Neural cell (in vitro differentiated cells): Measurements from ENCODE around the gene SOX13. TPM values are rescaled to one million over a fixed set of nuclear protein-coding genes. Genes with fewer than 3 reads are reported as not detected.

Experiments used
- H2AFZ ChIP-seq: fragments of 200-600, 300-800 bp; sonication (generic), shearing (Covaris generic); 2 replicates; pipeline ENCODE4 v1.6.0; 2014; ENCODE audit warnings: low read depth, mild to moderate bottlenecking, antibody characterized with exemption, low read length, moderate library complexity
- H3F3A ChIP-seq: fragments of 200-600 bp; shearing (Covaris generic); 2 replicates; pipeline ENCODE4 v1.6.1; 2016; ENCODE audit warnings: mild to moderate bottlenecking, moderate library complexity, mixed read lengths, antibody characterized with exemption, low read length; ENCODE audit not compliant: insufficient read depth, poor library complexity, severe bottlenecking
- H3K27ac ChIP-seq: fragments of 200-600, 300-800 bp; sonication (generic), shearing (Covaris generic); 2 replicates; pipeline ENCODE4 v1.5.1; 2014; ENCODE audit warnings: mild to moderate bottlenecking, low read length, moderate library complexity
- H3K27me3 ChIP-seq: fragments of 300-800, 200-600 bp; sonication (generic), shearing (Covaris generic); 2 replicates; pipeline ENCODE4 v1.6.0; 2014; ENCODE audit warnings: mild to moderate bottlenecking, low read depth, low read length, moderate library complexity; ENCODE audit not compliant: insufficient read depth
- H3K36me3 ChIP-seq: fragments of 300-800, 200-600 bp; sonication (generic), shearing (Covaris generic); 2 replicates; pipeline ENCODE4 v1.5.1; 2014; ENCODE audit warnings: mild to moderate bottlenecking, antibody characterized with exemption, low read length, moderate library complexity; ENCODE audit not compliant: insufficient read depth
- H3K4me2 ChIP-seq: fragments of 300-800, 200-600 bp; sonication (generic), shearing (Covaris generic); 2 replicates; pipeline ENCODE4 v1.6.0; 2014; ENCODE audit warnings: mild to moderate bottlenecking, low read length
- H3K4me3 ChIP-seq: fragments of 300-800, 200-600 bp; sonication (generic), shearing (Covaris generic); 2 replicates; pipeline ENCODE4 v1.5.1; 2014; ENCODE audit warnings: mild to moderate bottlenecking, low read length, moderate library complexity
- H3K79me2 ChIP-seq: fragments of 200-600 bp; shearing (Covaris generic); replicated peaks from 2 replicates; pipeline ENCODE4 v1.6.0; 2014; ENCODE audit warnings: mild to moderate bottlenecking, low read length, moderate library complexity; ENCODE audit not compliant: insufficient read depth
- H3K9ac ChIP-seq: fragments of 300-800, 200-600 bp; sonication (generic), shearing (Covaris generic); 2 replicates; pipeline ENCODE4 v1.6.1; 2016; ENCODE audit warnings: mild to moderate bottlenecking, low read length, mixed read lengths
- H3K9me2 ChIP-seq: fragments of 200-600 bp; shearing (Covaris generic); 2 replicates; pipeline ENCODE4 v1.6.1; 2016; ENCODE audit warnings: mild to moderate bottlenecking, low read length, mixed read lengths; ENCODE audit not compliant: insufficient read depth
- H3K9me3 ChIP-seq: fragments of 200-600, 300-800 bp; sonication (generic), shearing (Covaris generic); 2 replicates; pipeline ENCODE4 v1.6.1; 2016; ENCODE audit warnings: mild to moderate bottlenecking, mixed run types, low read length, moderate library complexity, mixed read lengths
- H4K20me1 ChIP-seq: fragments of 200-600 bp; shearing (Covaris generic); 2 replicates; pipeline ENCODE4 v1.6.1; 2016; ENCODE audit warnings: mild to moderate bottlenecking, mixed run types; ENCODE audit not compliant: insufficient read depth
- EP300 ChIP-seq: fragments of 450-650 bp; conservative IDR thresholded peaks from 2 replicates; pipeline ENCODE4 v1.6.1; 2014; ENCODE audit warnings: antibody characterized with exemption, mild to moderate bottlenecking, moderate library complexity; ENCODE audit not compliant: poor library complexity, severe bottlenecking
- EZH2 ChIP-seq: fragments of 200-600, 300-800 bp; shearing (Covaris generic), sonication (generic); IDR thresholded peaks from 2 replicates; pipeline ENCODE4 v1.6.1; 2014; ENCODE audit warnings: antibody characterized with exemption, low read length, borderline replicate concordance, mild to moderate bottlenecking; ENCODE audit not compliant: insufficient read depth, poor library complexity, severe bottlenecking
- MXI1 ChIP-seq: fragments of 450-650 bp; conservative IDR thresholded peaks from 2 replicates; pipeline ENCODE4 v1.6.1; 2014; ENCODE audit warnings: antibody characterized with exemption, mild to moderate bottlenecking; ENCODE audit not compliant: poor library complexity, severe bottlenecking
- POLR2AphosphoS5 ChIP-seq: IDR thresholded peaks from 2 replicates; pipeline ENCODE4 v1.6.1; 2012
- RAD21 ChIP-seq: fragments of 450-650 bp; conservative IDR thresholded peaks from 2 replicates; pipeline ENCODE4 v1.6.1; 2014; ENCODE audit warnings: antibody characterized with exemption, mild to moderate bottlenecking, moderate library complexity
- SMC3 ChIP-seq: fragments of 450-650 bp; conservative IDR thresholded peaks from 2 replicates; pipeline ENCODE4 v1.6.1; 2014; ENCODE audit warnings: antibody characterized with exemption, mild to moderate bottlenecking, moderate library complexity; ENCODE audit not compliant: poor library complexity
- TAF1 ChIP-seq: IDR thresholded peaks from 2 replicates; pipeline ENCODE4 v1.6.1; 2012; ENCODE audit warnings: low read depth
- polyA plus RNA-seq: library from polyadenylated mRNA; depleted of rRNA; stranded (reverse); fragments of >200 nt; gene quantifications from 2 replicates; pipeline ENCODE4 v1.2.3, GENCODE V29; 2014
- TF ChIP-seq, protein P1 (sequence below): IDR thresholded peaks from 2 replicates; pipeline ENCODE4 v1.6.1; 2012; ENCODE audit warnings: borderline replicate concordance
- TF ChIP-seq, protein P2 (sequence below): fragments of 450-650 bp; IDR thresholded peaks from 2 replicates; pipeline ENCODE4 v1.5.1; 2014; ENCODE audit warnings: antibody characterized with exemption, mild to moderate bottlenecking, moderate library complexity; ENCODE audit not compliant: poor library complexity, severe bottlenecking

The SOX13 gene
- polyA plus RNA-seq, 1 donor from 2014 or later, result 1.7 TPM

DNA sequence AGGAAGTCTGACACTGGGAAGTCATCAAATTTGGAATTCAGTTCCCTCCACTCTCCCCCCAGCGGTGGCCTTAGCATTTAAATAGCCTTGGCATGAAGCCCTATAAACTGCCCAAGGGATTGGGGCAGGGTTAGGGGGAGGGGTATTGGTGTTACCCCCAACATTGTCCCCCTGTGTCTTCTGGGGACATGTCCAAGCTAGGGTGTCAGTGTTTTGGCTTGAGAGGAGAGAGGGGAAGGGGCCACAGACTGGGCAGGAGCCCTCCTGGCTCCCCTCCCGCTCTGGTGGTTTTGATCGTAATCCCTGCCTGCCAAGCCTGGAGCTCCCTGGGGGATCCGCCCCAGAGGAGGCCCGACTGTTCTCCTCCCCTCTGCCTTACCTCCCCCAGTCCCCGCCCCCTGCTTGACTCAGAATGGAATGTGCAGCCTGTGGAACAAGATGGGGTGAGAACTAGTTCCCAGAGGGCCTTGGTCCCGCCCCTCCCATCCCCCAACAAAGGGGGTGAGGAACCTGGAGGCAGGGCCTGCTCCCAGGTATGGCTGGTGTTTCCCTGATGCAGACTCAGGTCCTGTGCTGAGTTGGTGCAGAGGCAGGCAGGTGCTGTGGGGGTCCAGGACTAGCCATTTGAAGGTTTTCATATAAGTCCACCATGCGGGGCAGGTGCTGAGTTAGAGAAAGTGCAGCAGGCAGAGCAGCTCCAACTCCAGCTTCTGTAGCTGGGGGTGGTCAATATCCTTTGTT is 7.4 kb downstream of the SOX13 start:
- Histone ChIP-seq H3F3A (no peaks in the 10 kb centered on the region), H3K36me3 (no peaks in the 10 kb centered on the region), H3K79me2 (no peaks in the 10 kb centered on the region), H4K20me1 (no peaks in the 10 kb centered on the region), H3K4me3 (no peak overlapping the region), H3K9ac (no peak overlapping the region), H2AFZ (no peak overlapping the region), H3K27ac (no peak overlapping the region), H3K9me3 (no peaks in the 10 kb centered on the region), H3K9me2 (no peaks in the 10 kb centered on the region), H3K4me2 (no peak overlapping the region), H3K27me3 (peaks cover 21% of the 10 kb centered on the region)
- TF ChIP-seq POLR2AphosphoS5 (no peak), SMC3 (no peak), MXI1 (no peak), RAD21 (no peak), EZH2 (no peak), TAF1 (no peak), EP300 (no peak)
- TF ChIP-seq, protein P1, sequence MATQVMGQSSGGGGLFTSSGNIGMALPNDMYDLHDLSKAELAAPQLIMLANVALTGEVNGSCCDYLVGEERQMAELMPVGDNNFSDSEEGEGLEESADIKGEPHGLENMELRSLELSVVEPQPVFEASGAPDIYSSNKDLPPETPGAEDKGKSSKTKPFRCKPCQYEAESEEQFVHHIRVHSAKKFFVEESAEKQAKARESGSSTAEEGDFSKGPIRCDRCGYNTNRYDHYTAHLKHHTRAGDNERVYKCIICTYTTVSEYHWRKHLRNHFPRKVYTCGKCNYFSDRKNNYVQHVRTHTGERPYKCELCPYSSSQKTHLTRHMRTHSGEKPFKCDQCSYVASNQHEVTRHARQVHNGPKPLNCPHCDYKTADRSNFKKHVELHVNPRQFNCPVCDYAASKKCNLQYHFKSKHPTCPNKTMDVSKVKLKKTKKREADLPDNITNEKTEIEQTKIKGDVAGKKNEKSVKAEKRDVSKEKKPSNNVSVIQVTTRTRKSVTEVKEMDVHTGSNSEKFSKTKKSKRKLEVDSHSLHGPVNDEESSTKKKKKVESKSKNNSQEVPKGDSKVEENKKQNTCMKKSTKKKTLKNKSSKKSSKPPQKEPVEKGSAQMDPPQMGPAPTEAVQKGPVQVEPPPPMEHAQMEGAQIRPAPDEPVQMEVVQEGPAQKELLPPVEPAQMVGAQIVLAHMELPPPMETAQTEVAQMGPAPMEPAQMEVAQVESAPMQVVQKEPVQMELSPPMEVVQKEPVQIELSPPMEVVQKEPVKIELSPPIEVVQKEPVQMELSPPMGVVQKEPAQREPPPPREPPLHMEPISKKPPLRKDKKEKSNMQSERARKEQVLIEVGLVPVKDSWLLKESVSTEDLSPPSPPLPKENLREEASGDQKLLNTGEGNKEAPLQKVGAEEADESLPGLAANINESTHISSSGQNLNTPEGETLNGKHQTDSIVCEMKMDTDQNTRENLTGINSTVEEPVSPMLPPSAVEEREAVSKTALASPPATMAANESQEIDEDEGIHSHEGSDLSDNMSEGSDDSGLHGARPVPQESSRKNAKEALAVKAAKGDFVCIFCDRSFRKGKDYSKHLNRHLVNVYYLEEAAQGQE, result no peak
- TF ChIP-seq, protein P2, sequence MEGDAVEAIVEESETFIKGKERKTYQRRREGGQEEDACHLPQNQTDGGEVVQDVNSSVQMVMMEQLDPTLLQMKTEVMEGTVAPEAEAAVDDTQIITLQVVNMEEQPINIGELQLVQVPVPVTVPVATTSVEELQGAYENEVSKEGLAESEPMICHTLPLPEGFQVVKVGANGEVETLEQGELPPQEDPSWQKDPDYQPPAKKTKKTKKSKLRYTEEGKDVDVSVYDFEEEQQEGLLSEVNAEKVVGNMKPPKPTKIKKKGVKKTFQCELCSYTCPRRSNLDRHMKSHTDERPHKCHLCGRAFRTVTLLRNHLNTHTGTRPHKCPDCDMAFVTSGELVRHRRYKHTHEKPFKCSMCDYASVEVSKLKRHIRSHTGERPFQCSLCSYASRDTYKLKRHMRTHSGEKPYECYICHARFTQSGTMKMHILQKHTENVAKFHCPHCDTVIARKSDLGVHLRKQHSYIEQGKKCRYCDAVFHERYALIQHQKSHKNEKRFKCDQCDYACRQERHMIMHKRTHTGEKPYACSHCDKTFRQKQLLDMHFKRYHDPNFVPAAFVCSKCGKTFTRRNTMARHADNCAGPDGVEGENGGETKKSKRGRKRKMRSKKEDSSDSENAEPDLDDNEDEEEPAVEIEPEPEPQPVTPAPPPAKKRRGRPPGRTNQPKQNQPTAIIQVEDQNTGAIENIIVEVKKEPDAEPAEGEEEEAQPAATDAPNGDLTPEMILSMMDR, result no peak

DNA sequence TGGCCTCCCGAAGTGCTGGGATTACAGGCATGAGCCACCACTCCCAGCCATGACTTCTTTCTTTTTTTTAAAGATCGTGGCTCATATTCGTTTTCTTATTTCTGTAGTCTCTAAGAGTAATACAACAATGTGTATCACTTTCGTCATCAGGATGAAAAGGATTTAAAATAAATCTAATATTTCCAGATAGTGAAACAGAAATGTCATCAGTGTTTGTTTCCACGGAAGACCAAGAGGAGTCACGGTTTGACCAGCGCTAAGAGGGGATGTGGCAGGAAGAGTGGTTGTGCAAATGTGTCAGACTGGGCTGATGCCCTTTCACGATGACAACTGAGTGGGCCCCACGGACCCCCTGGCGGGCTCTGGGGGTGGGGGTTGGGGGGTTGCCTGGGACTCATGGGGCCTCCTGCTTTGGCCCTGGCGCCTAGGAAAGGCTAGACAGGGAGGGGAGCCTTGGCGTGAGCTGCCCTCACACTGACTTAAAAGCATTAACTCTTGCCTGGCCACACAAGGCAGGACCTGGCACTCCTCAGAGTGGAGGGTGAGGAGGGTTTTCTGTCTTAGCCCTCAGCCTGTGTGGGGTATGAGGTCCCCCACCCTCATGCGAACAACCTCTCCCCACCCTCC is 8.4 kb downstream of the SOX13 start:
- no peak for TF ChIP-seq EP300
- TF ChIP-seq SMC3, result no peak
- no peak for TF ChIP-seq POLR2AphosphoS5
- TF ChIP-seq EZH2, result no peak
- TF ChIP-seq, protein P2, result no peak
- TF ChIP-seq, protein P1, result no peak
- TF ChIP-seq MXI1, result no peak
- no peak for TF ChIP-seq RAD21
- no peak for TF ChIP-seq TAF1
- no peaks in the 10 kb centered on the region for H3F3A ChIP-seq
- no peak overlapping the region for H3K9ac ChIP-seq
- no peaks in the 10 kb centered on the region for H4K20me1 ChIP-seq
- no peak overlapping the region for H3K27ac ChIP-seq
- no peak overlapping the region for H3K4me2 ChIP-seq
- H3K36me3 ChIP-seq, result no peaks in the 10 kb centered on the region
- H3K9me2 ChIP-seq, result no peaks in the 10 kb centered on the region
- no peak overlapping the region for H3K4me3 ChIP-seq
- peaks cover 12% of the 10 kb centered on the region for H3K27me3 ChIP-seq
- H3K79me2 ChIP-seq, result no peaks in the 10 kb centered on the region
- H3K9me3 ChIP-seq, result no peaks in the 10 kb centered on the region
- no peak overlapping the region for H2AFZ ChIP-seq
